ENCODE data around the gene GPR161.
A peak's percentile ranks its signal among the peaks of the same experiment; 100 is the strongest.
"Not testable (repeated sequence)": the region's sequence is repeated elsewhere in the genome, so short reads cannot be mapped to it uniquely, and the experiment has no call there.

The GPR161 gene

DNA sequence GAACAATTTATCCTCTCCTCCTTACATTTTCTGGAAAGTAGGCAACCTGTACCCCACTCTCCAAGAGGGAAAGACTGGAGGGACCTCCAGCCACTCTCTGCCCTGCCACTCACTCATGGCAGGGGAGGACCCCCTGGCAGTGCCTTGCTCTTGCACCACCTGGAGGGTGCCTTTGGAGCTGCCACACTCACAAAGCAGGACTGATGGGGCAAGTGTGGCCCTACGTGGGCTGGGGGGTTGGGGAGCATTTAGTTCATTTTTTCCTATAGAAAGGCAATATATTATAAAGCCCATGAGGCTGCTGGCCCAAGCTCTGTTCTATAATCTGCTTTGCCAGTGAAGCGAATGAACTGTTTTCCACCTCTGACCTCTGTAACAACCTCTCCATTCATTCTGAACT lies 50.3 kb downstream of the GPR161 start:
- DNase-seq: no peak

DNA sequence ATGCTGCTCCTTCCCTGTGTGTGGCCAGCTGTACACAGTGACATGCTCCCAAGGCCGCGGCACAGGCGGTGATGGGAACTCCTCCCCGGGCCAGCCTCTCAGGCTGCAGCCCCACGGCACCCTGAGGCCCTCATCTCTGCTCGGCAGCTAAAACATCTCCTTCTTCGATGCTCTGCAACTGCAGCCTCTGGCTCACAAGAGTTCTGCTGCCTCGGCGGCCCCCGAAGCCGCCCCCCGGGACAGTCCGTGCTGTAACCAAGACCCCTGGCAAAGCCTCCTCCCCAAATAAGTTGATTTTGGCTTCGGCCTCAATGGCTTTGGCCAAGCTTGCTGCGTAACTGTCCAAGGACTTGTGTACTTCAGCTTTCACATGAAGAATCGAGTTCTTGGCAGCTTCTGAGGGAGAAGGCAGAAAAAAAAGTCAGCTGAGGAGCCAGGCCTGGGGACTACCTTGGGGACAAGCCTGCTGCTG lies 51.3 kb downstream of the GPR161 start:
- DNase-seq: no peak

DNA sequence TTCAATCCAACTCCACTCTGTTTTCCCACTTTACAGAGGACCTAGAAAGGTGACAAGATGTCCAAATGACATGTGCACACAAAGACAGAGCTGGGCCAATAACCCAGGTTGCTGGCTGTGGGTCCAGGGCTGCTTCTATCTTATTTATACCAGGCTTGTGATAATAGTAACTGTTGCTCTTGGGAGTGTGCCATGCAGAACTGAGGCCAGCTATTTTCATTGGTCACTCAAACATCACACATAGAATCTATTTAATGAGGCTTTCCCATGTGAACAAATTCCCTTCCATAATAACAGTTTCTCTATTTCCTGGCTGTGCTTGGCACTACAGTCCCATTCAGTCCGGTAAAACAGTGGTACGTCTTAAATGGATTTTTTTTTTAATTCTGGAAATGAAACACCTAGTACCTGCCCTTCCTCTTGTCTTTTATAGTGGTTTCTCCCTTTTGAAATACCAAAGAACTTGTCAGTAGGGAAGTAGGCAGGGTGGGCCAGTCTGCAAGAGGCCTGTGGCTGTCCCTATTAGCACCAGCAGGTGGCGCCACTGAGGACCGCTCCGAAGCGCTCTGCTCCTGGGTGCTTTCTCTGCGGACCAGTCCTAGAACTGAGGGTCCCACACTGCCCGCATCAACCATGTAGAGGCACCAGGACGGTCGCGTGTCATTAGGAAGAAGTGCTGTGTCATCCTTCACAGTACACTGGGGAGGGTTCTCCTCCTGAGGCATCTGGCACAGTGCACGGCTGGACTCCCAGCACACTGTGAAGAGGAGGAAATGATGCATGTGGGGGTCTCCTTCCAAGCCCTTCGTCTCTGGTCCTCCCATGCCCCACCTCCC lies 52.1 kb downstream of the GPR161 start:
- DNase-seq: peak; percentile 59

DNA sequence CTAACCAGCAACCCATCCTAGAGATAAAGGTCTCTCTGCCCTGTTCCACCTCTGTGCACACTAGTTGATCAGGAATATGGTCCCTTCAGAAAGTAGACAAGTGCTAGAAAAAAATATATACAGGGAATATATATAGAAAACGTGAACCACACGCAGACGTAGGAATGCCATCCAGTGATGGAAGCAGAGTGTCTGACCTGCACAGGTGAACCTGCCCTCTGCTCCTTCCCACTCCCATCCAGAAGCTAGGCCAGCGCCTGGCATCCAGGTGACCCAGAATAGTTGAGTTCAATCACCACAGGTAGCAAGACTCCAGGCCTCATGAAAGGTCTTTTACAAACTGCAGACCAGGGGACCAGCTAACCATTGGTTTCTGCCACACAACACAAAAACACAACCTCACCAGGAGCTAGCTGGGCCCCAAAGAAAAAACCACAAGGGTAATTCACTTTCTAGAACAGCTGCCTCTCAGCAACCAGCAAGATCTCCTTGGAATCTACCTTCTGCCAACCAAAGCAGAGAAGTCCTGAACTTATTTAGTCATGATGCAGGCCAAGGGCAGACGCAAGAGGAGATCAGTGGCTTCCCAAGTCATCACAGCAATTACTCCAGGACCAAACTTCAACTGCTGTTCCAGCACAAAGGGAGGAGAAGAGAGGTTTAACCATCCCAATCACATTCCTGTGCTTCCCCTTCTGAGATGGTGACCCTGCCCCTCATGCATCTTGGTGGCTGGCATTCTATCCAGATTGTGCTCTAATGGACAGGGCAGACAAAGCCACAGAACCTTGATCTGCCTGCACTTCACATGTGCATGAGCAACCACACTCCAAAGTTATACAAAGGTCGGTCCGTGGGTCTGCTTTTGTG lies 53.0 kb downstream of the GPR161 start:
- DNase-seq: no peak

DNA sequence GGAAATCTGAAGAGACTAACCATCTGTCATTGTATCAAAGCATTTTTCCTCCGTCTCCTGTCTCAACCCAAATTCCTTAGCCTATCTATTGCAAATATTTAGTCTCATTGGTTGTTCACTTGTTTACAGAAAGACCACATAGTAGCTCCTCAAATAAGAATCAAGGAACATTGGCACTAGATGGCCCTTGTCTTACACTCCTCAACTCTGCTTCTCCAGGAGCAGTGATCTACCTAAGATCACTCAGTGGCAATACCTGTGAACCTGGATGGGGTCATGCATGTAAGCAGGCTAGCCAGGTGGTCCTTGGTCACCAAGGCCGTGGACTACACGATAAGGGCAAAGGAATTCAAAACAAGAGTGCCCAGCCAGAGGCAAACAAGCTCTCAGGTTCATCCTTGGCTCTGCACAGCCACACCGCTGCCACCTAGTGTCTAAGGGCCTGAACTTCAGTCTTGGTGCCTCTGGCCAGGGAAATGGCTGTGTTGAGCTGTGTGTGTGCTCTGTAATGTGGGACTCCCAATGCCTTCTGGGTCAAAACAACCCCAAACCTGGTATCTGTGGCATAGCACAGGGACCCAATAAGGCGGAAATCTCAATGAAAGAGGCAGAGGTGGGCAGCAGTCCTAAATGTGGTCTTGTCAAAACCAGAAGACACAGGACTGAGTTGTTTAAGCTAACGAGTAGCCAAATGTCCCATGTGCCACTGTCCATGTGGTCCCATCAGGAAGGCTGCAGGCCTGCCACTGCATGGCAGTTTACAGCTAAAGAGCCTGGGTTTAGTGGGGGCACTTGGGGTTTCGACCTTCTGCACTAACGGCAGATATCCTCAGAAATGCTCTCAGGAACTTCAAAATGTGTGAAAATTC lies 54.5 kb downstream of the GPR161 start:
- DNase-seq: peak; percentile 70

DNA sequence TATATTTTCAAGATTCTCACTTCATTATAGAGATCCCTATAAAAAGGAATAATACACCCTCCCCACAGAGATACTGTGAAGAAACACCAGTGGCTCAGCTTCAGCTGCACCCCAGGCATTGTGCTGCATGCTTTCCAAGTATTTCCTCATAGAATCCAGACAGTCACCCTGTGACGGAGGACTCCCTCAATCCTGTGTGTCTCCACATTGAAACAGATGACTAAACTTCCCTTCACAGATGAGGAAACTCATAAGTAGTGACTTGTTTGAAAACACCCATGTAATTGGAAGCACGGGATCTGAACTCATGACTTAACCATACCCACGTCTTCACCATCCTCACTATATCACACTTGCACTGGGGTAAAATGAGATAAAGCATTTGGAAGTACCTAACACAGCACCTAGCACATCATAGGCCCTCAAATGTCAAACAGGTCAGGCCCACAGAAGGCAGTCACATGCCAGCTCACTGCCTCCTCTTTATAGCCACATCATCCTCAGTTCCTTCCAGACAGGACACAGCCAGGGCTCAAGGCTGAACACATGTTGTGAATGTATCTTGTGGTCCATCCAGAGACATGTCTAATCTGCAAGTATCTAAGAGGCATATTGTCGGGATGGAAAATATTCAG lies 55.2 kb downstream of the GPR161 start:
- DNase-seq: peak; percentile 58

DNA sequence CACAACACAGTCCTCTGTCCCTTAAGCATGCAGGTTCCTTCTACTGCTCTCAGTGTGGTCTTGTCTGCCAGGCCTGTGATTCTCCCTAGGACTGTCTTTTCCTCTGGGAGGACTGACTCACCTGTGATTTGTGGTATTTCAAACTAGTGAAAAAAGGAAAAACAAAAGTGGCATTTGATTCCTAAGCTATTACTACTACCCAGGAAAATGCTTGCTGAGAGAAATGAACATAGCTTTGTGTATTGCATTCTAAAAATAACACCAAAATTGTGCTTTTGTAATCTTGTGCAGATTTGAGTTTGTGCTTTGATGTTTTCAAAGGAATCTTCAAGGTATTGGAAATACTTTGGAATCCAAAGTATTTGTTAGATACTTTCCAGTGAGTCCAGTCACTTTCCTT lies 57.0 kb downstream of the GPR161 start:
- DNase-seq: peak; percentile 54

DNA sequence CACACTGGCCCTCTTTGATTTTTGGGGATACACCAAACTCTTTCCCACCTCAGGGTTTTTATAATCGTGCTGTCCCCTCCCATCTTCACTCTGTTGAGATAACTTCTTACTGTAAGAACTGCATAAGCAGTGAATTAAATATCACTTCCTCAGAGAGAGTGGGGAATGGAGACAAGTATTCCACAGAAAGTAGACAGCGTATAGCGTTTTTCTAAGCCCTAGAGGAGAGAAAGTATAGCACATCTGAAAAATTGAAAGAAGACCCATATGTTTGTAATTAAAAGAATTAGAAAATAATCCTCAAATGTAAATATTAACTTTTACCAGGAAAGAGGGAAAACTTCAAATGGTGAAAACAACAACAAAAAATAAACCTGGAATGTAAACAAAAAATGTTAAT lies 67.3 kb downstream of the GPR161 start:
- no peak for DNase-seq

DNA sequence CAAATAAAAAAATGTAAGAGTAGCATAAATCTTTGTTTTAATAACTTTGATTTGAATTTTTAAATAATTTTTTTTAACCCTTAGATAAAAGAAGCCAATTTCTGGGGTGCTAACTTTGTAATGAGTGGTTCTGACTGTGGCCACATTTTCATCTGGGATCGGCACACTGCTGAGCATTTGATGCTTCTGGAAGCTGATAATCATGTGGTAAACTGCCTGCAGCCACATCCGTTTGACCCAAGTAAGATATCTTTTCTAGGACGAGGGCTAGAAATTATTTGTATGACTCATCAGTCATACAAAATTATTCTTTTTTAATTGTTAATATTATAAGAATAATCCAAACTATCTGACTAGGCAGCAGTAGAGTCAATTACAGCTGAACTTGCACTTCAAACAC lies 71.2 kb downstream of the GPR161 start:
- DNase-seq: no peak

- no peak for DNase-seq
Measured at GRCh38 chr1:168064216-168064615, 72.5 kb downstream of the GPR161 start.

GRCh38 chr1:168057921-168058320 lies 78.8 kb downstream of the GPR161 start:
- DNase-seq: no peak

- no peak for DNase-seq
Measured at GRCh38 chr1:168057355-168057754, 79.4 kb downstream of the GPR161 start.

DNA sequence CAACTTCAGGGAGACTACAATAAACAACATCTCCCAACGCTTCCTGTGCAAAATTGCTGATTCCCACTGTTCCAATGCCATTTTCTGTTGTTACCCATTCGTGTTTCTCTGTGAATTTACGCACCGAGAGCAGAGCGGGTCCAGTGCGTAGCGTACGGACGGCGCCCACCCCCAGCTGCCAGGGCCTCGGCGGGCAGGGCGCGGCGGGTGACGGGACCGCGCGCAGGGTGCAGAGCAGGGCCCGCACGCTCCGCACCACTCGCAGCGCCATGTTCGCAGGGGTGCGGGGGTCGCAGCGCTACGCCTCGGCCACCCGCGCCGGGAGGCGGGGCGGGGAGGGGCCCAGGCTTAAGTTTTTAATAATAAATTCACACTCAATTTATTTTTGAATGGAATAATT lies 80.6 kb downstream of the GPR161 start:
- not testable (repeated sequence) for DNase-seq

DNA sequence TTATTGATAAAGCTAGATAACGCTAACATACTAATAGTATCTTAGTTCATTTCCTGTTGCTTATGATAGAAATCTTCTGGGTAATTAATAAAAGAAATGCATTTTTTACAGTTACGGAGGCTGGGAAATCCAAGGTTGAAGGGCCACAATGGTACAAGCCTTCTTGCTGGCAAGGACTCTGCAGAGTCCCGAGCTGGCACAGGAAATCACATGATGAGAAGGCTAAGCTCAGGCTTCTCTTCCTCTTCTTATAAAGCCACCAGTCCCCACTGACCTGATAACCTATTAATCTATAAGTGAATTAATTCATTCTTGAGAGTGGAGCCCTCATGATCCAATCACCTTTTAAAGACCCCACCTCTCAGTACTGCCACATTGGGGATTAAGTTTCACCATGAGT lies 82.6 kb downstream of the GPR161 start:
- no peak for DNase-seq

DNA sequence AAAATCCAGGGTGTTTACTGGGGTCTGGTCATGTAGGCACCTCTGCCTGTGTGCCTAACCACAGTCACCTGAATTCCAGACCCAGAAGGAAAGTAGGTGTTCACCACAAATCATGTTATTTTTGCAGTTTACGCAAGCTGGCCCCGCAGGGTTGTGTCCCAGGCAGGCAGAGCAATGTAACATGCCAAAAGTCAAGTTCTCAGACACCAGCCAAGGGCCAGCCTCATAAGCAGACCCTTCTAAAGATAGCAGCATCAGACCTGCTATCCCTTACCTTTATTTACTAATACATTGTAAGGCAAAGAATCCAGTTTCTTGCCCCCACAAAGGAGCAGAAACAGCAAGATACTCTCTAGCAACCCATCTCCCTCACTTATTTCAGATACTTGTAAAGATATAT lies 83.0 kb downstream of the GPR161 start:
- DNase-seq: no peak

GRCh38 chr1:168050880-168051279 lies 85.8 kb downstream of the GPR161 start:
- DNase-seq: no peak

GRCh38 chr1:168050307-168050706 lies 86.4 kb downstream of the GPR161 start:
- no peak for DNase-seq

- DNase-seq: no peak
Measured at GRCh38 chr1:168045311-168045710, 91.4 kb downstream of the GPR161 start.

DNA sequence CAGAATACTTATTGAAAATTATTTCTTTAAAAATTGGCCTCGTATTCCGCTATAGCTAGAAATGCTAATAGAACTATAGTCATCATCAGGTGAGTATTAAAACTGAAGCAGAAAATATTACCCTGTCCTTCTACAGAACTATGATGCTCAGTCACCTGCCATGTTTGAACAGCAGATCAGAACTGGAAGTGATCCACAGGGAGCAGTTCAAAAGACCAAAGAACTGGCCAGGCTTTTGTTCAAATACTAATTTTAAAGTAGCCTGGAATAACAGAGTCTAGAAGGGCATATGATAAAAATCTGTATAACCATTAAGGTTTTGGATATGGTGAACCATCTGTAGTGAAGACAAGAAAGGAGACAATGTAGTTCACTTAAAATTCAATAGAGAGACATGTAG lies 94.4 kb downstream of the GPR161 start:
- DNase-seq: no peak

DNA sequence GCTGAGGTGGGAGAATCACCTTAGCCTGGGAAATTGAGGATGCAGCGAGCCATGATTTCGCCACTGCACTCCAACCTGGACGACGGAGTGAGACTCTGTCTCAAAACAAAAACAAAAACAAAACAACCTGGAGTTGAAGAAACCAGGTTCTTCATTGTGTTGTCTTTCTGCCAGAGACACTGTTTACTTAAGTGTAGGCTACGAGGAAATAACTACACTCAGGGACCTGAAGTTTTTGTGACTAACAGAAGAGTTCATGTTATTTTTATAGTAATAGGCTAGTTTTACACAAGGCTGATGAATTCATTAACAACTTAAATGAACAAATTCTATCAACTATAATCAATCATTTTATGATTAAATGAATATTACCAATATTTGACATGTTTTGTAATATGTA lies 101.4 kb downstream of the GPR161 start:
- DNase-seq: no peak

- no peak for DNase-seq
Measured at GRCh38 chr1:168032029-168032428, 104.7 kb downstream of the GPR161 start.

GRCh38 chr1:168031627-168032026 lies 105.1 kb downstream of the GPR161 start:
- DNase-seq: no peak

Data from fibroblast of skin of scalp (primary cell).